GM18861 (cell line): ENCODE results near the gene ACTC1.

Experiments used
- ATAC-seq: cut with Tn5 transposase; IDR thresholded peaks from one replicate; pipeline ENCODE4 v1.9.1; 2021; ENCODE audit not compliant: unreplicated experiment

The ACTC1 gene

GRCh38 chr15:34759992-34760391 is 35.4 kb downstream of the ACTC1 start:
- no peak for ATAC-seq

- no peak for ATAC-seq
These were observed 36.0 kb downstream of the ACTC1 start for GRCh38 chr15:34759347-34759746.

GRCh38 chr15:34757262-34757661 is 38.1 kb downstream of the ACTC1 start:
- no peak for ATAC-seq

- no peak for ATAC-seq
These were observed 40.0 kb downstream of the ACTC1 start for GRCh38 chr15:34755419-34755773.

- no peak for ATAC-seq
These were observed 40.5 kb downstream of the ACTC1 start, which contains the start of gene GJD2 for GRCh38 chr15:34754674-34755418. GJD2 (minus strand) TSS chr15:34754998; CDS start chr15:34754488, 510 bp downstream.

GRCh38 chr15:34754171-34754601 is 41.2 kb downstream of the ACTC1 start:
- no peak for ATAC-seq

- no peak for ATAC-seq
These were observed 42.0 kb downstream of the ACTC1 start for GRCh38 chr15:34753236-34753894.

GRCh38 chr15:34749691-34750090 is 45.7 kb downstream of the ACTC1 start:
- no peak for ATAC-seq
